HG02938 (cell line): ENCODE results near the gene PPP2R5E.

ENCODE experiments used
- ATAC-seq: cut with Tn5 transposase; IDR thresholded peaks from one replicate; pipeline ENCODE4 v1.9.1; 2021; ENCODE audit warnings: mild to moderate bottlenecking, moderate library complexity; ENCODE audit not compliant: unreplicated experiment

The PPP2R5E gene

DNA sequence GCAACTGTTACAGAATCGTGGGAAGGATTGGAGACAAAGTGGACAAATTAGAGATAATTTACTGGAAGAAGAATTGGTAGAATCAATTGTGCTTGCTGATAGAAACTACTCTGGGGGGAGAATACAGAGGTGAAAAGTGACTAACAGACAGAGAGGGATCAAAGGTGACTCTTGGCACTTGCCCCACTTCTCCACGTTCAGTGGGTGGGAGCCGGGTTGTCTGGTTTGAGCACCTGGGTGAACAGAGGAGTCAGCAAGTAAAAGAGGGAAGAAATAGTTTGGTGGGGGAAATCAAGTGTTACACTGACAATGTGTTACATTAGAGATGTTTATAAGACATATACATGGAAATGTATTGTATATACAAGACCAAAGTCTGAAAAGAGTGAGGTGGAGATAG lies 69.1 kb downstream of the PPP2R5E start:
- no peak for ATAC-seq

DNA sequence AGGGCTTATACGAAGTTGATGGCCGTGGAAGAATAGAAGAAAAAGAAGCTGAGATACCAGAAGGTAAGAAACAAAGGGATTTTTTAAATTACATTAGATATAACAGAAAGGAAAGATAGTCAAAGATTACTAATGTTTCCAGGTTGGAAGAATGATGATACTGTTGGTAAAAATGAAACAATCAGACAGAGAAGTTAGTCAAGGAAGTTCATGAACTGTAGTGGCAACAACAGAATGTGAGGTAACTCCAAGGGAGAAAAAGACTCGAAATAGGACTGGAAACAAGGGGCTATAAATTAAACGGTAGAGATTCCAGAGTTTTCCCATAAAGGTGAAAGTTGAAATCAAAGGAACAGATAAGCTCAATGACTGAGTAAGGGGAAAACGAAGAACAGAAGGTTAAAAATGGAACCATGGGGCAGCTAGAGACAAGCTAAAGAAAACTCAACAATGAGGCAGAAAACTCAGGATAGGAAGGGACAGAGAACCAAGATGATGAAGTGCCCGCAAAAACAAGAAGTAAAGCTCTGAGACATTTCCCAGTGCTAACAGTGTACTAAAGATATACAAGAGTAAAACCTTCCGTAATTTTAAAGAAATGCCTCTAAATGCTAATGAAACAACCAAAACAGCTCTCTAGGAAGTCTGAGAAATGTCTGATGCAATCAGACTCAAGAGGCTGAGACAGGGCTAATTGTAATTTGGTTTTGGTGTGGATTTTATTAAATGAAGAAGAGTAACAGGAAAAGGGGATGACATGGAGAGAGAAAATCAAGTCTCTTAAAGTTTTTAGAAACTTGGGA lies 70.0 kb downstream of the PPP2R5E start:
- ATAC-seq: no peak

DNA sequence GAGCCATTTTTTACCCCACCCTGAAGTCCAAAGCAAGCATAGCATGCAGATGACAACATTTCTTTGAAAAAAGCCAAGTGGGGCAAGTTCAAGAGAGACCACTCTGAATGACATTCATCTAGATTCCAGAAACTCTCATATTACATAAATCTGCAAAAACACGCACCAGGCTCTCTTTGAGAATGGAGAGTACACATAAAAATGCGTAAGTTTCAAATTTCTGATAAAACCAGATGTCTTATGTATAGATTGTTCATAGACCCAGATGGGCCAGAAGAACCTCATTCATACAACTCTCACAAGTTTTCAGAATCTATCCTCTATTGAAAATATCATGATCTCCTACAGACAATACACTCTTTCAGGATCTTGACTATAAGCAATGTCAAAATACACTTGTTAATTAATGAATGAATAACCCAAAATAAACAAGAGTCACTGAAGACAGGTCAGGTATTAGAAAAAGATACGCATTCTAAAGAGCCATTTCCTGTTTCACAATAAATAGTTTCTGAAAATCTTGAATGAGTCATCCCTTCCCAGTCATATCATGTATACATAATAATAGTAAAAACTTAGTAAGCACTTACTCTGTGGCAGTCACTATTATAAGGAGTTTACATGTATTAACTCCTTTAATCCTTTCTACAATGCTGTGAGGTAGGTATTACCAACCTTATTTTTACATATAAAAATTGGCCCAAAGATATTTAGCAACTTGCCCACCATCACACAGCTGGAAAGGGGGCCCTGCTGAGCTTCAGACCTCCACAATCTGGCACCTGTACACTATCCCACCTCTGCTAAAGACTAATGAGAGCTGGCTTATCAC lies 72.0 kb downstream of the PPP2R5E start:
- ATAC-seq: peak; percentile 97

DNA sequence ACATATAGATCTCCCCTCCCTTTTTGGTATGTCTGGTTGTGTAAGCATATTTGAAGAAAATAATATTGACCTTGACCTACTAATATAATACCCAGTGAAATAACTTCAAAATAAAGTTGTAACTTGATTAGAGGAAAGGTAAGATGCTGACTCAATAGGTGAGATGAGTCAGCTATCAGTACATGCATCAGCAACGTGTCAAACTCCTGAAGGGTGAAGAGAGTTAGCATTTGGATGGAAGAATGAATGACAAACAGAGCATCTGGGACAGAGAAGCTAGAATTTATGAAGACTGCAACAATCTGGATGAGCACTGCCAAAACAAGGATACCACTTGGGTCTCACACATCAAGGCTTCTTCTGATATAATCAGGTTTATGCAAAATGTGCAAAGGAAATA lies 74.9 kb downstream of the PPP2R5E start:
- no peak for ATAC-seq

DNA sequence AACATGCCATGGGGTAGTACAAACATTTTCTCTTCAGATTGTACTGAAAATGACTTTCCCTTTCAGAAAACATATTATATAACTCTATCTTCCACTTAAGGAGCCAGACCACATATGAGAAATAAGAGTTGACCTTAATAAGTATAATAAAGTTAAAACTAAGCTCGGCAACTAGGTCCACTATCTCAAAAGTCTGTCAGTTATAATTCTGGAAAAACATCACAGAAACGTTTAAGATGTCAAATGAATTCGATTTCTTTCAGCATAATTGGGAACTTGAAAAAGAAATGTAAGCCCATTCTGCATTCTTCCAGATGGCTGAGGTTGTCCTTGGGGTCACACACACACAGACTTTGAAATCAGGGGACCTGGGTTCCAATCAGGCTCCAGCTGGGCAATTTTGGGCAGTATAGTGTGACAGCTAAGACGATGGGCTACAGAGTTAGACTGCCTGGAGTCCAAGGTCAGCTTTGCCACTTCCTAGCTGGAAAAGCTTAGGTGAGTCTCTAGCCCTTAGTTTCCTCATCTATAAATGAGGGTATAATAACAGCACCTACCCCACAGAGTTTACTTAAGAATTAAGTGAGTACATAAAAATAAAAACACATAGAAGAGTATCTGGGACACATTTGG lies 75.6 kb downstream of the PPP2R5E start:
- ATAC-seq: no peak

DNA sequence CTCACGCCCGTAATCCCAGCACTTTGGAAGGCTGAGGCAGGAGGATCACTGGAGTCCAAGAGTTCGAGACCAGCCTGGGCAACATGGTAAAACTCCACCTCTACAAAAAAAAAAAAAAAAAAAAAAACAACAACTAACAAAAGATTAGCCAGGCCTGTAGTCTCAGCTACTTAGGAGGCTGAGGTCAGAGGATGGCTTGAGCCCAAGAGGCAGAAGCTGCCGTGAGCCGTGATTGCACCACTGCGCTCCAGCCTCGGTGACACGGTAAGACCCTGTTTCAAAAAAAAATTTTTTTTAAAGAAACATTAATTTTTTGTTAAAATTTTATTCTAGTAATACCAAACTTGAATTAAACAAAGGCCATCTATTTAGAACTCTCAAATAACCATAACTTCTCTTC lies 77.8 kb downstream of the PPP2R5E start:
- no peak for ATAC-seq

DNA sequence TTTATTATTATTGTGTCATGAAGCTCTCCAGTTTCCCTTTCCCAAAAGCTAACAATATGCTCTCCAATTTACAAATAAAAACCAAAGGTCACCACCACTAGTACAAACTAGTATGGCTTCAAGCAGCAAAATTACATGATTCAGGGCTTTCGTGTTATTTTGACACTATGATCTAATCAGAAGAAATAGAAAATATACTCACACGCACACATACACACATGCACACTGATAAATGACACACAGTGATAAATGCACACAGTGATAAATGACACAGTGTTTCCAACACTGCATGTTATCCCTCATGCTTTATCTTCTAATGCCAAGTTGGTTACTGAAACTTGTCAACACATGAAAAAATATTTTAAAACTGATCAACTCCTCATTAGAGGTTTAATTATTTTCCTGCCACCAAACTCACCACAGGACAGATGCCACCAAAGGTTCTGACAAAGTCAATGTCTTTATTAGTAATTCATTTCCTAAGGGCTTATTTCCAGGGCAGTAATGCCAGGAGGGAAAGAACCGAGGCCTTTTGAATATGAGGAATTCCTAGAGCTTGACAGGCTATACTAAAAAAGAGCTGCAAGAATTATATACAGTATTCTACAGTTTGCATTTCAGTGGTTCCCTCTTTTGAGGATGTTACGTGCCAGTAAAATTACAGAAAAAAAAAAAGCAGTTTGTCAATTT lies 82.4 kb downstream of the PPP2R5E start:
- ATAC-seq: no peak

DNA sequence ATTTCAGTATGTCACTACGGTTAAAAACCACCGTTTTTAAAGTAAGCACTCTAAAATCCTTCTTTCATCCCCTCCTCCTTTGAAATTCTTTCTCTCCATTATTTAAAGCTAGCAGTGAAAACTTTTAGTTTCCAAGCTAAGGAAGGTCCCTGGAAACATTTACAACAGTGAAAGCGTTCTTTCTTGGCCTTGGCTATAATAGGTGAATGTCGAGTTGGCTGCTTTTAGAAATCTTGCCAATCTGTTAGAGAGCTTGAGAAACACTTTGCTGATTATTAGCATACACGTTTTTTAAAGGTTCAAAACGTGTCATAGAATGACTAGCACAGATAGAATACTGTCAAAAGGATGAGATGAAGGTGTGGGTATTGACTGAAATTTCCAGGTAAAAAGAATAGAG lies 83.4 kb downstream of the PPP2R5E start:
- no peak for ATAC-seq

DNA sequence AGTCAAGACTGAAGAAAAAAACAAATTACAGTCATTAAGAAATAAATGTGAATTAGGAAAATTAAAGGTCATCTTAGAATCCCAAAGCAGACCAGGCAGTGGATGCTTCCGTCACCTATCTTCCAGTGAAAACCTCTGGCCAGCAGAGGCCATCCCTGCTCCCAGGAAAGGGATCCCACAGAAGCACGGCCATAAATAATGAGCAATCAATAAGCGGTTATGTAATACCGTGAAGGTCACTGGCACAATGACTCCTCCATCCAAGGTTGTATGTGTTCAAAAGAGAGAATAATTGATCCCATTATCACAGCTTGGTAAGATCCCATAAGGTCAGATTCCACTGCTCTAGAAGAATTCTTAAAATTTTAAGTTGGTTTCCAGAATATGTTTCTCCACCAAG lies 85.7 kb downstream of the PPP2R5E start:
- no peak for ATAC-seq

DNA sequence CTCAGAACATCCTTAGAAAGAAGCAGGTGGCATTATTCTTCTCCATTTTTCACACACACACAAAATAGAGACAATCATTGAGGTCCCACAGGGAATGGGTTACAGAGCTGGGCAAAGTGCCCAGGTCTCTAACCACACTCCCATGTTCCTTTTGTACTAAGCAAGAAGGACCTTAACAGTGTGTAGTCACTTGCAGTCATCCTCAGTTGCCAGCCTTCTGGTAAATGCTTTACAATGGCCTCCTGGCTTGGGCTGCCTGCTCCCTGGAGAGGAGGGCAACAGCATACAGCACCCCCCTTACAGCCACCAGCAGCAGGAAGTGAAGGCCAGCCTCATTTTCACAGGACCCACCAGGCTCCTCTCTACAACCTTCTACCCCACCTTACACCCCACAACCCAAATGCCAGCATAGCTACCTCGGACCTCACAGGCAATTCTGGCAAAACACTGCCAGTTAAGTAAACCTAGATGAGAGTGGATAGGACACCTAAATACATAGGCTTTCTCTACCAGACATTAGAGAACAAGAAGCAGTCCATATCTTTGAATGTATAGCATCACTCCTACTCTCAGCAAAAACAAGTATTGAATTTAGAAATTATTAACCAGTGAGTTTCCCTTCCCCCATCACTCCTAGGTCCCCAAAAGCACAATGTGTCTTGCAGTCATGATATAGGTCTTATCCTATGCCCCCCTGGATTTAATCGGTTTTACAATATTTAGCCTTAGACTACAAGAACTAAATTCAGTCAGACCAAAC lies 88.1 kb downstream of the PPP2R5E start:
- ATAC-seq: peak; percentile 68

DNA sequence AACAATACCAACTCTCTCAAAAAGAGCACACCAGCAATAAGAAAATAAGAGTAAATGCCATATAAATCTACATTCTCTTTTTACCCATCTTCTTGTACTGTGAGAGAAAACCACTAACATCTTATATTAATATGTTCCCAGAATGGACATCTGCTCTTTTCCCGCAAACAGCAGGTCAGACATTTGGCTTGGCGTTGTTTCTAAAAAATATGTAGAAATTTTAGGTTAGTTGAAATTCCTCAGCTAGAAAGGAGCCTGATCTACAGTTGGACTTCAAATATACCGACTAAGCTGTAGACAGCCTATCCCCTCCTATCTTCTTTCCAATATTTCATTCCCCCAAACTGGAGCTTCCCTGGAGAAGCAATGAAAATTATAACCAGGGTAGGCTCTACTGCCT lies 88.7 kb downstream of the PPP2R5E start:
- ATAC-seq: no peak

DNA sequence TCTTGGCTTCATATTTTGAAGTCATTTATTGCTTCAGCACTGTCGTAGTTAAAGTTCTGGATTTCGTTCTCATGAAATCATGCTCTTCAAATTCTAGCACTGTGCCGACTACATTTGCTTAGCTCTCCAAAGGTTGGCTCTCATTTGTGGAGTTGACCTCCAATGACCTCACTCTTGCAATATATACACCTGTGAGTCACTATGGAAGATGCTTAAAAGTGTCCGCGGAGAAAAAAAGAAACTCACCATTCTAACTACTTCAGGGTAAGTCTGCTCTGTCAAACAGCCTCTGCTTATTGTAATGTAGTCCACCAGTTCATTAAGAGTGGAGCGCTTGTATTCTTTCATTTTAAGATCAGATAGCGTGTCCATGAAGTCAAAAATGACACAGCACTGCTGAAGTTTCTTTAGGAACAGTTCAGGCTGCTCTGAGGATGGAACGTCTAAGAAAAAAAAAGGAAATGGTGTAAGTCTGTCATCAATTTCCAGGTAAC lies 89.7 kb downstream of the PPP2R5E start:
- no peak for ATAC-seq

DNA sequence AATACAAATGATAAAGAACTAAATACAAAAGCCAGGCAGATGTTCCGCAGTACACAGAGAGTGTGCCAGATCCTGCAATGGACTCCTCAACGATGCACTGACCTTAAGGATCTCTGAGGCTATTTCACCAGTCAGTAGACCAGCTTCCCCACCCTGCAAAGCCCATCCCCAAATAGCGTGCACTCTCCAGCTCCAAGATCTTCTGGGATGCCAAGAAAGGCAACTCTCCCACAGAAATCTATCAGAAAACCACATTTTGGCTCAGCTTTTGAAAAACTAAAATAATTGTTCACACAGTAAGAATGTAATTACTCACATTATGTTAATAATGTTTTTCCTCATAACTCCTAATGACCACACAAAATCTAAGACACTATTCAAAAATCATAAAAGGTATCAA lies 90.4 kb downstream of the PPP2R5E start:
- ATAC-seq: no peak

DNA sequence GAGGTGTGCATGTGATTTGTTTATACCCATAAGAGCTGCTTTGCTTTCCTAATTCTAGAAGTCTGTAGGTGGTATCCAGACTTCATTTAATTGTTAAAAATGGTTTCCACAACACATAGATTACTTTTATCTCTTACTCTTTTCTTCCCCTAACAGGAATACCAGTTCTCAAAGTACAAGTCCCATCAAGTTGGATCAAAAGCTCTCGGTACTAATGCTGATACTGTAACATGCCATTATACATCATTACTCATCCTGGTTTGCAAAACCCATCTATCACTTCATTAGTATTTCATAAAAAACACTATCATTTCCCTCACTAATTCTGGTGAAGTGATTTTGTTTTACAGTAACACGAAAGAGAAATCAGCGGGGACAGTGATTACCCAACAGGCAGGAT lies 94.3 kb downstream of the PPP2R5E start:
- no peak for ATAC-seq

DNA sequence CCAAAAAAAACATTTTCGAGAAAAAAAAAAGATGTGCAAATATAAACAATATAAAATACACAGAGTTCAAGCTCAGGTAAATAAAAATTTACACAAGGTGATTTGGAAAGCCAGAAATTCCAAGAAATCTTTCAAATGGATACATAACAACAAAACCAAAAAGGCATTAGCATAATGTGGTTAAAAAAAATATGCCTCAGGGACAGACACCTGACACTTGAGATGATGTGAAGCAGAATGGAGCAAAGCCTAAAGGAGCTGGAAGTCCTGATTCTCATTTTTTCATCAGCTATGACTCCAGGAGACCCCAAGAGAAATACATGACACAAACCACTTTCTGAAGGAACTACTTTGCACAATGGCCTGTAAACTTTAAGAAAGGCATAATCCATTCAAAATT lies 98.6 kb downstream of the PPP2R5E start:
- ATAC-seq: no peak

DNA sequence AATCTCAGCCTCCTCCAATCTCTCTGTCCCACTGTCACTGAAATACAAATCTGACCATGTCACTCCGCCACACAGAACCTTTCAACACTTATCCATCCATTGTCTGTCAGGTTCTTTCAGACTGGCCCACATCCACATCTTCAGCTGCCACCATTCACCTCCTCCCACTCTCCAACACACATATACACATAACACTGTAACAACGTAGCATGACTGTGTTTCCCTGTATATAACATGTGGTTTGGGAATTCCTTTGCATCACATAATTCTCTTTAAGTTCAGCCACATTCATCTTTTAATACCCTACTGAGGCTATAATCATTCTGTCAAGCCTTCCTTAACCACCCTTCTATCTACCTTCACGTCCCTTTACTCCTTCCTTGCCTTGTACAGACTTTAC lies 99.2 kb downstream of the PPP2R5E start:
- no peak for ATAC-seq

DNA sequence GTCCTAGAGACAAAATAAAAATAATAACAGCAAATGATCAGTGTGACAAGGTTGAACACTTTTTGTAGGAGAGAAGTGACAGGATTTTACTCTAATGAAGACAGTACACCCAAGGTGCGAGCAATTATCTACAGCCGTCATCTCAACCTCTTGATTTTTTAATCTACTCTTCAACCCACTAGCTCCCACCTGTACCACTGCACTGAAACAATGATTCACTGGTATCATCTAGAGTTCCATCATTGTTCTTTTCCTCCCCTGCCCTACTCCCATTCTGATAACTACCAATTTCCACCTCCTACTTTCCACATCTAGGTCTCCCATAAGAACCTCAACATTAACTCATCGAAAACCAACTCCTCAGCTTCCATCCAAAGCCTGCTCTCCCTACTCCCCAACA lies 99.8 kb downstream of the PPP2R5E start:
- no peak for ATAC-seq

DNA sequence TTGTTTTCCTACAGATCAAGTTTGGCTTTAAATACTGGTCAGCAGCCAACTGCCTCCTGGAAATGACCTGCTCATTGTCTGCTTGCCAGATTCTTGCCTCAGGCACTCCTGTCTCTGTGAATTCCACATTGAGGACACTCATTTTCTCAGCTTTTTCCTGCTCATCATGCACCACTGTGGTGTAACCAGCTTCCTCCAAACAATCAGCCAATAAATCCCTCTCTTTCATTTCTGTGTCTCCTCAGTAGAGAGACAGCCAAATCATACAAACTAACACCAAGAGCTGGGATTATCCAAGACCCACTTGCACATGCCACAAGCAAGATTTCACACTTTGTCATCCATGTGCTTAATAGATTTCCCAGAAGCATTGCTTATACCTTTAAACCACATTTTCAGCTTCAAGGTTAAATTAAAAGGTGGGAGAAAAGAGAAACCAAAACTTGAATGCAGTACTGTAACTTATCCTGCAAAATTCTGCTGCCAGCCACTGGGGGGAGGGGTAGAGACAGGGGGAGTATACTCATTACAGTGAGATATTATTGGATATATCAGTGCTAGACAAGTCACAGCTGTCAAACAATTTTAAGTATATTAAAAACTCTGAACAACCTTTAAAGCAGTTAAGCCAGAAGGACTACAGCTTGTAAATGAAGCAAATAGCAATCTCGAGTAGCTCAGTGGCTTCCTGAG lies 105.0 kb downstream of the PPP2R5E start:
- ATAC-seq: peak; percentile 72

DNA sequence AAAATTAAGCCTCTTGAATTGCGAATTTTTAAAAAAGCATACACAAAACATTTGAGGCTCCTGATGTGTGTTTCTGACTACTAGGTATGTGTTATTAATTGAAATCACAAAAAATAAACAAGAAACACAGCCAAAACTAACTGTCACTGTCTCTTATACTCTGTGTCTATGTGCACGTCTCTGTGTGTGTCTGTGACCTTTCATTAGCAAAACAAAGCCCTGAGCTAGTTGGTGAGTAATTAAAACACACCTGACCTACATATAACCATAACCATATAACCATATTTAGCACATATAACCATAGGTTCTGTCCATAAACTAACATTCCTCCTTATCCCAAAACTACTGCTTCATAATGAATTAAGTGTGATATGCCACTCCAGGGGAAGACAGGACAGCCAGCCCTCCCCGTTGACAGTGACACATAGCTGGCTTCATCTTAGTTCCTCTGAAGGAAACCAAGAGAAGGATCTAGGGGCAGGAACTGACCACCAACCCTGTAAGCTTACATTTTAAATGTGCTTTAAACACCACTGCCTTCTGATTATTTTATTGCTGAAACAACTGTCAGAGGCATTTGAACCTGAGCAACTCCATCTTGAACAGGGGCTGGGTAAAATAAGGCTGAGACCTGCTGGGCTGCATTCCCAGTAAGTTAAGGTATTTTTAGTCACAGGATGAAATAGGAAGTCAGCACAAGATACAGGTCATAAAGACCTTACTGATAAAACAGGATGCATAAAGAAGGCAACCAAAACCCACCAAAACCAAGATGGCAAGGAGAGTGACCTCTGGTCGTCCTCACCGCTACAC lies 106.7 kb downstream of the PPP2R5E start:
- no peak for ATAC-seq
